ENCODE measurements around the gene PRRG2.
A peak's percentile ranks its signal among the peaks of the same experiment; 100 is the strongest.

PRRG2 gene

DNA sequence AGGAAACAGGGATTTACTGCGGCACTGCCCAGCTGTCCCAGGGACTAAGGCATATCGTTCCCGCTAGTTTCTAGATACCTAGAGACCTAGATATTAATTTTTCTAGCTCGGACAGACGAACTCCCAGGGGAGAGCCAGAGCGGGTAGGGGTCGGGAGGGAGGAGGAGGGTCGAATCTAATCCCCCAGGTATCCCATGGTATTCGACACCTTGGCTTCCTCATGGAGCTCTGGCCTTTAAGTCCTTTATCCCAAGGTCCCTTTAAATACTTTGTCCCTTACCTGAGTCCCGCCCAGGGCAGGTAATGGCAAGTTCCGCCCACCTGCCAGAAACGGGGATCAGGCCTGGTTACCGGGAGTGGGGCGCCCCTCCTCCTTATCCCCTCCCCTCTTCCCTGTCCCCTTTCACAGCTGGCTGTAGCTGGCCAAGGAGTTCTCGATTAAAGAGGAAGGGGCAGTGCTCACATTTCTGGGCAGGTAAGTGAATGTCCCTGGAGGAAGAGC lies at the start of gene PRRG2:
TSS of gene PRRG2 (plus strand) at position 310 of the 502 bp plus-strand sequence. CDS start 1,904 bp downstream, outside the sequence.
- DNase-seq (ENCODE audit: low read depth in 2 of 2), result no peak

DNA sequence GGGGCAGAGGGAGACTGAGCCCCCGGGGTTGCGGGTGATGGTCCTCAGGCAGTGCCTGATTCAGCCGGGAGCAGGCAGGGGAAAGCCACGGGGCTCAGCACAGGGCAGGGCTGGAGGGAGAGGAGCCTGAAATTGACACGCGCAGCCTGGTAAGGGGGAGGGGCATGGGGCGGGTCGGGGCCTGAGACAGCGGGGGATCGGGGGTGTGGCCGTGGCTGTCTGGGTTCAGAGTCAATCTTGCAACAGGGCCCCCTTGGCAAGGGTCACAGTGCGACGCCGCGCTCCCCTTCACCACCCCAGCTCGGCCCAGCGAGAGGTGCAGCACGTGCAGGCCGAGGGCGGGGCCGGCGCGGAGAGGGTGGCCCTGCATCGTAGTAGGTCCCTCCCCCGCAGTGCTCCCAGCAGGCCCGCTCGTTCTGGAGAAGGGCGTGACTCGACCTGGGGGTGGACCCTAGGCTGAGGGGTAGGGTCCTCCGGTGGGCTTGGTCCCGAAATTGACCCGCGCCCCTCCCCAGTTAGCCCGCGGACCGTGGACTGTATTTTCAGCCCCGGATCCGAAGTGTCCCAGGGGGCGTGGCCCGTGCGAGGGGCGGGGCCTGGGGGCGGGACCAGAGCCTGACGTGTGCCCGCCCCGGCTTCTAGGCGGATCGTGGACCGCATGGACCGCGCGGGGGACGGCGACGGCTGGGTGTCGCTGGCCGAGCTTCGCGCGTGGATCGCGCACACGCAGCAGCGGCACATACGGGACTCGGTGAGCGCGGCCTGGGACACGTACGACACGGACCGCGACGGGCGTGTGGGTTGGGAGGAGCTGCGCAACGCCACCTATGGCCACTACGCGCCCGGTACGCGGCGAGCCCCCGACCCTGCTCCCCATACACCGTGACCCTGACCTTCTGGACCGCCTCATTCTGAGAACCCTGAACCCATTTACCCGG lies 47.3 kb upstream of the PRRG2 start:
- peak; percentile 63 to 72 for DNase-seq (ENCODE audit: low read depth in 2 of 2)

DNA sequence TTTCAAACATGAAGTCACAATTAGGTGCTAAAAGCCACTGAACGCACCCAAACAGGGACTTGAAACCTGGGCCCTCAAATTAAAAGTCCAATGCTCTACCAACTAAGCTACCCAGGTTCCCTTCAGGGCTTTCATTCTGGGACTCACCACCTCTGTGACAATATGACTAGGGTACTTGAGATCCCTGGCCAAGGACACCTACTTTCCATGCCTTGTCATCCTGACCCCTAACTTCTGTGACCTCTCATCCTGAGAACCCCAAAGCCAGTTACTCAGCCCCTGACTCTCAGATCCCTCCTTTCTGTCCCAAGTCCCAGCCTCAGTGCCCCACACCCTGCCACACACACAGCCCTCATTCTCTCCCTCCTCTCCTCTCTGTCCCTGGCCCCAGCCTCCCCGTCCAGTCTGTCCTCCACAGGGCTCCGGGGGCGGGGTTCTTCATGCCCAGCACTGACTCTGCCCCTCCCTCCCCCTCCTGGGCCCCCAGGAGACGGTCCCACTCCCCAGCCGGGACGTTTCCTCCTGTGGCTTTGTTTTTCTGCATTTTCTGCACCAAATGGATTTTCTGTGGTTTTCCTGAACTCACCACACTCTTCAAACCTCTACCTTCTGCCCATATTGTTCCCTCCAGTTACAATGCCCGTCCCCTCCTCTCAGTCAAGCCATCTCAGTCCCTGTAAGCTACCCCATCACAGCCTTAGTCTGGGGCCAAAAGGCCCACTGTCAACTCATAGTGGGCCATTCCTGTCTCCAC lies 46.3 kb upstream of the PRRG2 start:
- no peak for DNase-seq (ENCODE audit: low read depth in 2 of 2)

DNA sequence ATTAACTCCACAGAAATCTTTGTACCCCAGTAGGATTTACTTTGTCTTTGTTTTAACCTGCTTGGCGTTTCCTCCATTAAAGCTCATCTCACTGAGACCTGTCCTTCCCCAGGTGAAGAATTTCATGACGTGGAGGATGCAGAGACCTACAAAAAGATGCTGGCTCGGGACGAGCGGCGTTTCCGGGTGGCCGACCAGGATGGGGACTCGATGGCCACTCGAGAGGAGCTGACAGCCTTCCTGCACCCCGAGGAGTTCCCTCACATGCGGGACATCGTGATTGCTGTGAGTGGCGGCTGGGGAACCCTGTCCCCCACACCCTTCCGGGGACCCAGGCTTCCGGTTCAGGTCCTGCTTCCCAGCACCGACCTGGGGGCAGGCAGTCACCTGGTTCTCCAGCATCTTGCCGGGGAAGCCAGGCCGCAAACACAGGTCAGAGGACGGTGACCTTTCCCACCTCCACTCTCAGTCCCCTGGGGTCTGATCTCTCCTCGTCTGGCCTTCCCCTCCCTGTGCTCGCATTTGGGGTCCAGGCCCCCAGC lies 44.1 kb upstream of the PRRG2 start:
- no peak for DNase-seq (ENCODE audit: low read depth in 2 of 2)

DNA sequence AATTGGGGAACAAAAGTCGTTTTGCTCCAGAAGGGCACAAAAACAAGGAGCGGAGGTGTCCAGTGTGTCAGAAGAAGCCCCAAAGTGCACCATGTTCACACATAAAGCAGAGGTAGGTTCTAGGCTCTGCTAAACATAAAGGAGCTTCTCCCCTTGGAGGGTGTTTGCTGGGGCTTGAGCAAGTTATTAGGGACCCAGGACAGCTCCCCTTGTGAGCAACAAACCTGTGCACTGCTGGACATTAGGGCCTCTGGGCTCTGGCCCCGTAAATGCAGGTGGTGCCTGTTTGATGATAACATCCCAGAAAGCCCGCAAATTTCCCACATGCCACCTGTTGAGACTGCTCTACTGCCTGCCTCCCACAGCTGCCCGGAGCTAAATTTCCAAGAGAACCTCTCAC lies 42.5 kb upstream of the PRRG2 start:
- DNase-seq (ENCODE audit: low read depth in 2 of 2), result no peak

DNA sequence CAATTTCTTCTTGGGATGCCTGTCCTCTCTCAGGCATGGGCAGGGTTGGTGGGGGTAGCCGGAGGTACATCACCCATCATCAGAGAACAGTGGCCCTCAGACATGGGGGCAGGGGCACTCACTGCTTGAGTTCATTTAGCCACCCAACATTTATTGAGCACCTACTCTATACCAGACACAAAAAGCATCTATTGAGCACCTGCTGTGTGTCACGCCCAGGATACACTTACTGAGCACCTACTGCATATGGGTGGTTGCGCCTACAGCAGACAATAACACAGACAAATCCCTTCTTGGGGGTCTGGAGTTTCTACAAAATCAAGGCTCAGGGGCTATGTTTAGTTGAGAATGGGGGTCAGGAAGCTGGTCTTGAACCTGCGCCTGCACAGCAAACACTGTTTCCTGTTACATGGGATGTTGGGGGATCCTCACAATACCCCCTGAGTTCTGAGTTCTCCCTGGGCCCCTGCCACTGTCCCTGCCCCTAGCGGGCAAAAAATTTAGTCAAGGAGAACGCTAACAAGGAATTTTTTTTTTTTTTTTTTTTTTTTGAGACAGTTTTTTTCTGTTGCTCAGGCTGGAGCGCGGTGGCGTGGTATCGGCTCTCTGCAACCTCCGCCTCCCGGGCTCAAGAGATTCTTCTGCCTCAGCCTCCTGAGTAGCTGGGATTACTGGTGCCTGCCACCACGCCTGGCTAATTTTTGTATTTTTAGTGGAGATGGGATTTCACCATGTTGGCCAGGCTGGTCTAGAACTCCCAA lies 41.7 kb upstream of the PRRG2 start:
- DNase-seq (ENCODE audit: low read depth in 2 of 2), result no peak

DNA sequence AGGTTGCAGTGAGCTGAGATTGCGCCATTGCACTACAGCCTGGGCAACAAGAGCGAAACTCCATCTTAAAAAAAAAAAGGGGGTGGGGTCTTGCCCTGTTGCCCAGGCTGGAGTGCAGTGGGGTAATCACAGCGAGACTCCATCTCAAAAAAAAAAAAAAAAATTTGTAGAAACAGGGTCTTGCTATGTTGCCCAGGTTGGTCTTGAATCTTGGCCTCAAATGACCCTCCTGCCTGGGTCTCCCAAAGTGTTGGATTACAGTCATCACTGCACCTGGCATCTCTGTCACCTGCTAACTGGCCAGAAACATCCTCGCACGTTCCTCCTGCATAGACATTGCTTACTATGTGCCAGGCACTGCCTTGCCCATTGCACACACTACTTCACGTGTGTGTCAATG lies 39.2 kb upstream of the PRRG2 start:
- no peak for DNase-seq (ENCODE audit: low read depth in 2 of 2)

DNA sequence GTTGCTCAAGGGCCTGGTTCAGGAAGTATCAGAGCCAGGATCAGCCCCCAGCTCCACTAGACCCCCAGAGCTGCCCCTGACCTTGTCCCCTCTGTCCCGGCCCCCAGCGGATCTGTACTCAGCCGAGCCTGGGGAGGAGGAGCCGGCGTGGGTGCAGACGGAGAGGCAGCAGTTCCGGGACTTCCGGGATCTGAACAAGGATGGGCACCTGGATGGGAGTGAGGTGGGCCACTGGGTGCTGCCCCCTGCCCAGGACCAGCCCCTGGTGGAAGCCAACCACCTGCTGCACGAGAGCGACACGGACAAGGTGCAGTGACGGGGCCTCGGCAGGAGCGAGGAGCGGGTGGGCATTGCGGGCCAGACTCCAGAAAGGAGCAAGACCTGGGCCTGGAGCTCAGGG lies 38.7 kb upstream of the PRRG2 start:
- no peak for DNase-seq (ENCODE audit: low read depth in 2 of 2)

DNA sequence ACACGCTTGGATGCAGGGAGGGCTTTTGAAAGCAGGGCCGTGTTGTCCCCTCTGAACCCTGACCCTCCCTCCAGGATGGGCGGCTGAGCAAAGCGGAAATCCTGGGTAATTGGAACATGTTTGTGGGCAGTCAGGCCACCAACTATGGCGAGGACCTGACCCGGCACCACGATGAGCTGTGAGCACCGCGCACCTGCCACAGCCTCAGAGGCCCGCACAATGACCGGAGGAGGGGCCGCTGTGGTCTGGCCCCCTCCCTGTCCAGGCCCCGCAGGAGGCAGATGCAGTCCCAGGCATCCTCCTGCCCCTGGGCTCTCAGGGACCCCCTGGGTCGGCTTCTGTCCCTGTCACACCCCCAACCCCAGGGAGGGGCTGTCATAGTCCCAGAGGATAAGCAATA lies 38.1 kb upstream of the PRRG2 start:
- DNase-seq (ENCODE audit: low read depth in 2 of 2), result no peak

DNA sequence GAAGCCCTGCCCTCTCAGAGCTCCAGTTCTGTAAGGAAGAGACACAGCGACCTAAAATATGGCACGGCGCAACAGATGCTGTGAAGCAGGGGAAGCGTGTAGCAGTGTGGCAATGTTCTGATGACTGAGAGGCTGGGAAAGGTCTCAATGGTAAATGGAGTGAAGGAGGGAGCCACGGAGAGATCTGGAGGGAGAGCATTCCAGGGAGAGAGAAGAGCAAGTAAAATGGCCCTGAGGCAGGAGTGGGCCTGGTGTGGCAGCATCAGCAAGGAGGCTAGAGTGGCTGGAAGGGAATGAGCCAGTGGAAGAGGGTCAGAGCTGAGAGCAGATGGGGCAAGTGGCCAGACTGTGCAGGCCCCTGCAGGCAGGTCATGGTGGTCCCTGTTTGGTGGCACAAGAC lies 37.0 kb upstream of the PRRG2 start:
- no peak for DNase-seq (ENCODE audit: low read depth in 2 of 2)

DNA sequence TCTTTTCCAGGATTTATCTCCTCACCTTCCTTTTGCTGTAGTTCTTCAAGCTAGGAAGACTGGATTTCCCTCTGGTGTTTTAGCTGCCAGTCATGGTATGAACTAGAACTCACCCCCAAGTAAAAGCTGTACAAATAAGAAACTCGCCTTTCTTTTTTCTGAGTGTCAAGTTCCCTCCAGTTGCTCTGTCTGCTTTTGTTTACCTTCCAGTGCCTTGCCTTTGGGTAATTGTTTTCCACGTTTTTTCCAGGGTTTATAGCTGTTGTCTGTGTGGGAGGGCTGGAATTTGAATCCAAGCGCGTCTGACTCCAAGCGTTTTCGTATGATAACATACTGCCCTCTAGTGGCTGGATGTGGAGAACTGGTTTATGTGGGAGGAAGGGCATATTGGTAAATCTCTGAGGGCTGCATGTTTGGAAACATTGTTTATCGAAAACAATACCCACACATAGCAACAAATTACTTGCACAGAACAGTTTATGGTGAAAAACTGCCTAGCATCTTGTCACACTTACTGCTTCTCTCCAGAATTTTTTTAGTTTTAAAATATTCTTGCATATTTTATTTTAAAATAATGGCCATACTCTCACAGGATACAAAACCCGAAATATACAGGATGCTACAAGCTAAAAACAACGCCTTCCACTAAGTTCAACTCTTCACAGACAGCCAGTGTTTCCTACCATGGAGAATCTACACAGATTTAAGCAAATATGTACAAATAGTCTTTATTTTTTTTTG lies 34.1 kb upstream of the PRRG2 start:
- DNase-seq (ENCODE audit: low read depth in 2 of 2), result peak in 1 of 2 donors; percentile 40

DNA sequence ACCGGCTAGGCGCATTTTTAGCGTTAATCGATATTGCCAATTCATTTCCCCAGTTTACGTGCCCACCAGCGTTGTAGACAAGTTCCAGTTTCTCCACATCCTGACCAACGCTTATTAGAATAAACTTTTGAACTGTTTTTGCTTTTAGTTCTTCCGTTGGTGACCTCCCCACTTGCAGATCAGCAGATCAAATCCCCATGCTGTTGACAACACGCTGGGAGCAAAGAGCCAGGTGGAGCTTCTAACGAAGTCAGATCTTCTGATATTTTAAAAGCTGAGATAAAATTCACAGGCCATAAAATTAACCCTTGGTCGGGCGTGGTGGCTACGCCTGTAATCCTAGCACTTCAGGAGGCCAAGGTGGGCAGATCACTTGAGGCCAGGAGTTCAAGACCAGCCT lies 32.1 kb upstream of the PRRG2 start:
- DNase-seq (ENCODE audit: low read depth in 2 of 2), result no peak

DNA sequence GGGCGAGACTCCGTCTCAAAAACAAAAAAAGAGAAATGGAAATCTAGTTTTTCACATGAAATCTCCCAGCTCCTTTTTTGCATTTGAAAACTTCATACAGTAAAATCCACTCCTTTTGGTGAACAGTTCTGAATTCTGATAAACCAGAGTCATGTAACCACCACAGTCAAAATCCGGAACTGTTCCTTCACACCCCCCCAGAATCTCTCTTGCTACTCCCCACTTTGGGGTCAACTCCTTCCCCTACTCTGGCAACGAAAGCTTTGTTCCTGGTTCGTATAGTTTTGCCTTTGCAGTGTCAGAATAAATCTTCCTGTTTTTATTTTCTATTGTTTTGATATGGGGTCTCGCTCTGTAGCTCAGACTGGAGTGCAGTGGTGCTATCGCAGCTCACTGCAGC lies 29.6 kb upstream of the PRRG2 start:
- no peak for DNase-seq (ENCODE audit: low read depth in 2 of 2)

DNA sequence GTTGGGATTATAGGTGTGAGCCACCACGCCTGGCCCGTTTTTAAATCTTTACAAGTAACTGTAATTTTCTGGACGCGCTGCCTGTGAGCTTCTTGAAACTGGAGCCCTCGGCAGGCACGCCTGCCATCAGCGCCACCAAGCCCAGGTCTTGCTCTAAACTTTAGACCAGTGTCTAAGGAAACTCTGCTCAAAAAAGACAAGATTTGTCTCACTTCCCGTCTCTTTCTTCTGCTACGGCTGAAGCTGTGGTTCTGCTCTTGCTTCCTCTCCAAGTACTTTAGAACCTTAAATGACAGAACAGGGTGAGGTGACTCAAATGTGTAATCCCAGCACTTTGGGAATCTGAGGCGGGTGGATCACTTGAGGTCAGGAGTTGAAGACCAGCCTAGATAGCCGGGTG lies 28.4 kb upstream of the PRRG2 start:
- no peak for DNase-seq (ENCODE audit: low read depth in 2 of 2)

DNA sequence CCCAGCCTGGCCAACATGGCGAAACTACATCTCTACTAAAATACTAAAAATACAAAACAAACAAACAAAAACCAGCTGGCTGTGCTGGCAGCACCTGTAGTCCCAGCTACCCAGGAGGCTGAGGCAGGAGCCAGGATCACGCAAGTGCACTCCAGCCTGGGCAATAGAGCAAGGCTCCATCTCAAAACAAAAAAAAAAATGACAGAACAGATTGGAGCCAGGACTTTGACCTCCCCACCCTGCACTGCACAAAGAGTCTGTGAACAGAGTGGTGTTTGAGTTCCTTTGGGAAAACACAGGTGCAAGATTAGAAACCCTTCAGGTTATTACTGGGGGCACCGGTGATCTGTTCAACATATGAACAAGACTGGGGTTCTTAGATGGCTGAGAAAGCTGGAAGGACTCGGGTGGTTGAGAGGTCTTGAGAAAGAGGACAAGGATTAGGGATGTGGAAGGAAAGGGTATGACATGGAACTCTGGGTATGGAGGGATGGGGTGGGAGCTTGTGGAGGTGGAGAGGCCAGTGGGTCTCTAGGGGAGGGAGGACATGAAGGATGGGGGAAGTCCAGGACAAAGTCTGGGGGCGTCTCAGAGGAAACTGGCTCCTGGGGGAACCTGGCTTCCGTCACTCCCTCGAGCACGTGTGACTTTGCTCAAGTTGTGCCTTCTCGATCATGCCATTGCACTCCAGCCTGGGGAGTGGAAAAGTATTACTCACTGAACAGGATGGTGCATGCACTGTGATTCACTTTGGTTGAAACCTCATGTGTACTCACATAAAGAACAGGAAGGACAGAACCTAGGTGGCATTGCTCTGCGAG lies 27.5 kb upstream of the PRRG2 start:
- no peak for DNase-seq (ENCODE audit: low read depth in 2 of 2)

DNA sequence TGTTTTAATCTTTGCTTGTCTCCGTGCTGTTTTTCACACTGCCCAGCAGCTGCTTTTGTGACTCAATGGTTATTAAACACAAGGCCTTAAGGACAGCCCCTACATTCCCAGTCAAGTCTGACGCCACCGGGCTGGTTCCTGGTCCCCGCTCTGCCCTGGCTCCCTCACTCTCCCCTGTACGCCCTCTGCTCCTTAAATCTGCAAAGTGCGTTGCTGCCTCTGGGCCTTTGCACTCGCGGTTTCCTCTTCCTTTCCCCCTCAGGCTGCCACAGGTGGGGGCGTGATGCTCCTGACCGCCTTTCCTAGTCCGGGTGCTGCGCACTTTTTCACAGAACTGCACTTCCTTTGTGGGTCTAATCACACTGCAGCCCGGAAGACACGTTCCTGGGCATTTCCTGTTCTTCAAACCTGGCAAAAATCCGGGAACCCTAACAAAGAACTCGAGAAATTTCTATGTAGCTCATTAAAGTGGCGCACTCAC lies 26.4 kb upstream of the PRRG2 start:
- DNase-seq (ENCODE audit: low read depth in 2 of 2), result no peak

DNA sequence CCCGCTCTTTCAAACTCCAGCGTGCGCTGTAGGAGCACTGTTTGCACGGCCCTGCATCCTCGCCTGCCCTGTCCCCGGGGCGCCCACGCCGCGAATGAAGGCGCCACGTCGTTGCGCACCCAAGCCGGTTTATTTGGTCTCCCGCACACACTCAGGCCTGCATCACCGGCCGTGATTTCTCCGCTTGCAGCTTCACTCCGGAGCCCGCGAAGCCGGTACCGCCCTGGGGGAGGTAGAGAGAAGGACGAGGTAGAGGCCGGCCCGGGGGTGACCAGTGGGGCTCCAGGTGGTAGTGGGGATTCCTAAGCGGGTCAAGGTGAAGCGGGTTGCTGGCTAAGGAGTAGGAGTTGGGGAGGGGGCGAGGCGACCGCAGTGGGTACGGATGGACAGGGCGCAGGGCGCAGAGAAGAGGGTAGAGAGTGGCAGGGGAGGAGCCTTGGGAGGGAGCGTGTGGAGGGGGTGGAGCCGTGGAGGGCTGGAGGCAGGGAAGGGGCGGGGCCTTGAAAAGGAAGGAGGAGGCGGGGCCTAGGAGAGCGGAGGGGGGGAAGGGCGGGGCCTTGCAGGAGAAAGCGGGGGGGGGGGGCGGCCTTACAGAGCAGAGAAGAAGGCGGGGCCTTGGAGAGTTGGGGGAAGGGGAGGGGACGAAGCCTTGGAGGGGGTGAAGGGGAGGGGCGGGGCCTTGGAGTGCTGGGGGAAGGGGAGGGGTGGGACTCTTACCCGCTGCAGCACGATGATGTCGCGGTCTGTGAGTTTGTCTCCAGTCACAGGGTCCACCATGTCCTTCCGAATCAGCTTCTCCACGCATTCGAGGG lies 25.3 kb upstream of the PRRG2 start:
- peak in 1 of 2 donors; percentile 65 for DNase-seq (ENCODE audit: low read depth in 2 of 2)

DNA sequence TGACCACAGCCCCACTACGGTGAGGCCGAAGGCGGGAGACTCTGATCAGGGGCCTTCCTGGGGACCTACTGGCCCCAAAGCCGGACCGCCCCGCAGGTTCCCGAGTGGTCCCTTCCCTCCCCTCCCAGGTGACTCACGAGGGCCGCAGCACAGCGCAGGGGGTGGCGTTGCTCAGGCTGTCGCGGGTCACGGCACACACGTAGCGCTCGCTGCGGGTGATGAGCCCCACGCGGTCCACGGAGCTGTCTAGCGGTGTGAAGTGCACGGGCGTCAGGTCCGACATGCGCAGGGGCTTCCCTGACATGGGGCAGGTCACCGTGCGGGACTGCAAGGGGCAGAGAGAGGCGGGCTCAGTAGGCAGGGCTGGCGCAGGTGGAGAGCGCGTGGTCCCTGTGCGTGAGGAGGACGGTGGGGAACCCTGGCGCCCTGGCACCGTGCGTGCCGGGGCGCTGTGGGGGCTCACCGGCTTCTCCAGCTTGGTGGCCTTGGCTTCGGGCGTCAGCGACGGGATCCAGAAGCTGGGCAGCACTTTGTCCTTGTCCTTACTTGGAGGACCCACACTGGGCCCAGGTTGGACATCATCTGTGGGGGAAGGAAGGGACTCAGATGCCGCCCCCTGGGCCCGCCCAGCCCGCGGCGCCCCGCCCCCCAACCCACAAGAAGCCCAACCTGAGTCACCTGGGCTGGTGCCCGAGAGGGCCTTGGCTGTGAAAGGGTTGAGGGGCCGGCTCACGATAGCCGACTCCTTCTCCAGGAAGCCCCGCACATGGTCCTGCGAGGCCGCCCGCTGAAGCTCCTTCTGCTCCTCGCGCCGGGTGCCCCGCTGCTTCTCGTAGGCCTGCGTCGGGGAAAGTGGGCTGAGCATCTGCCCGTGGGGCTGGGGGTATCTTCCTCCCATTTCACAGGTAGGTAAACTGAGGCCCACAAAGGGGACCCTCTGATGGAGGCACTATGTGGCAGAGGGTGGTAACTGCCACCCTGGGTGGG lies 24.4 kb upstream of the PRRG2 start:
- no peak for DNase-seq (ENCODE audit: low read depth in 2 of 2)

Data from activated CD8-positive, alpha-beta memory T cell treated with anti-CD3 and anti-CD28 coated beads for 4 hours (primary cell).